Upper lobe of left lung (tissue), 6 donors: ENCODE data around the gene MYO1C. TPM values are rescaled to one million over a fixed set of nuclear protein-coding genes. Genes with fewer than 3 reads are reported as not detected.
"Not testable (repeated sequence)": the region's sequence is repeated elsewhere in the genome, so short reads cannot be mapped to it uniquely, and the experiment has no call there.

Experiments
- ATAC-seq, 2 donors: fragments of 200-7000 bp; cut with Tn5 transposase; one replicate each; pipeline ENCODE4 v1.9.1; 2022; ENCODE audit warnings: mild to moderate bottlenecking in 2 of 2, moderate library complexity in 2 of 2; ENCODE audit not compliant: low FRiP score in 2 of 2
- DNase-seq, 2 donors: peaks; one replicate each; pipeline ENCODE4 v3.0.0-alpha.2; 2019 to 2020
- H3K27ac ChIP-seq, 4 donors: fragments of 200-600 bp; sonication (generic); one replicate each; pipeline ENCODE4 v1.5.1; 2016 to 2019
- H3K27me3 ChIP-seq, 4 donors: fragments of 200-600 bp; sonication (generic); one replicate each; pipeline ENCODE4 v1.5.1; 2017 to 2019
- H3K36me3 ChIP-seq, 4 donors: fragments of 200-600 bp; sonication (generic); one replicate each; pipeline ENCODE4 v1.5.1; 2016 to 2019
- H3K4me1 ChIP-seq, 4 donors: fragments of 200-600 bp; sonication (generic); one replicate each; pipeline ENCODE4 v1.5.1; 2018 to 2019
- H3K4me3 ChIP-seq, 4 donors: fragments of 200-600 bp; sonication (generic); one replicate each; pipeline ENCODE4 v1.5.1; 2017 to 2019; ENCODE audit warnings: mild to moderate bottlenecking in 2 of 4, moderate library complexity in 1 of 4
- H3K9me3 ChIP-seq, 4 donors: fragments of 200-600 bp; sonication (generic); one replicate each; pipeline ENCODE4 v1.5.1; 2018 to 2019
- EP300 ChIP-seq, 4 donors: sonication (generic); formaldehyde crosslinking; IDR thresholded peaks; one replicate each; pipeline ENCODE4 v1.5.1; 2017; ENCODE audit warnings: antibody characterized with exemption in 4 of 4, control low read depth in 2 of 4
- POLR2A ChIP-seq, 4 donors: fragments of 450-650 bp; IDR thresholded peaks; one replicate each; pipeline ENCODE4 v1.5.1; 2016 to 2017; ENCODE audit warnings: antibody characterized with exemption in 4 of 4, mild to moderate bottlenecking in 2 of 4
- POLR2AphosphoS5 ChIP-seq, 2 donors: sonication (generic); formaldehyde crosslinking; IDR thresholded peaks; one replicate each; pipeline ENCODE4 v1.5.1; 2017; ENCODE audit warnings: antibody characterized with exemption in 2 of 2
- WGBS, 2 donors: methylation state at CpG; one replicate each; pipeline ENCODE4 v1.1.5; 2017 to 2018; 5-methylcytosine and 5-hydroxymethylcytosine counted together
- total RNA-seq, 6 donors: library from RNA; depleted of rRNA in 4 of 6; stranded (reverse); fragments of >200 nt in 4 of 6; gene quantifications; one replicate each; pipeline versions ENCODE4 v1.1.0 to v1.2.1, GENCODE V29; 2016 to 2021
- TF ChIP-seq, protein P1 (sequence below), 6 experiments: fragments of 450-650 bp in 4 of 6; fragments of 200-600 bp in 2 of 6; sonication (generic) in 2 of 6; IDR thresholded peaks; one replicate each; pipeline ENCODE4 v1.5.1; 2016 to 2019; ENCODE audit warnings: antibody characterized with exemption in 6 of 6
- donor health status: DM: no; HTN: no; CAD: no; lungs with moderate emphysema.
- donor health status: DM: no; HTN: yes; CAD: no; lungs with severe emphysema.

MYO1C gene
- total RNA-seq, 6 donors from 2014 or later, result 186 to 358 (median 266) TPM

GRCh38 chr17:1460233-1460632, 32.3 kb downstream of the MYO1C start:
- peaks cover 0 to 24% (median 12%) of the 10 kb centered on the region in 4 donors for H3K36me3 ChIP-seq
- TF ChIP-seq POLR2AphosphoS5 (IDR thresholded peaks at IDR 0.05) (no peak), POLR2A (IDR thresholded peaks at IDR 0.05) (peak in 1 of 4 donors; percentile 26)
- no peak overlapping the region for H3K4me3 ChIP-seq
- no peaks in the 10 kb centered on the region for H3K9me3 ChIP-seq
- peaks cover 14 to 47% (median 38%) of the 10 kb centered on the region in 4 donors for H3K4me1 ChIP-seq
- peak overlapping the region in 2 of 4 donors; percentile 8 to 64 for H3K27ac ChIP-seq
- ATAC-seq (peak in 1 of 2 donors; percentile 31), DNase-seq (peak in 1 of 2 donors; percentile 93)
- no peaks in the 10 kb centered on the region for H3K27me3 ChIP-seq
- 27 to 45% methylated on average over 5 to 6 of the region's 6 CpGs for WGBS, 2 donors

DNA sequence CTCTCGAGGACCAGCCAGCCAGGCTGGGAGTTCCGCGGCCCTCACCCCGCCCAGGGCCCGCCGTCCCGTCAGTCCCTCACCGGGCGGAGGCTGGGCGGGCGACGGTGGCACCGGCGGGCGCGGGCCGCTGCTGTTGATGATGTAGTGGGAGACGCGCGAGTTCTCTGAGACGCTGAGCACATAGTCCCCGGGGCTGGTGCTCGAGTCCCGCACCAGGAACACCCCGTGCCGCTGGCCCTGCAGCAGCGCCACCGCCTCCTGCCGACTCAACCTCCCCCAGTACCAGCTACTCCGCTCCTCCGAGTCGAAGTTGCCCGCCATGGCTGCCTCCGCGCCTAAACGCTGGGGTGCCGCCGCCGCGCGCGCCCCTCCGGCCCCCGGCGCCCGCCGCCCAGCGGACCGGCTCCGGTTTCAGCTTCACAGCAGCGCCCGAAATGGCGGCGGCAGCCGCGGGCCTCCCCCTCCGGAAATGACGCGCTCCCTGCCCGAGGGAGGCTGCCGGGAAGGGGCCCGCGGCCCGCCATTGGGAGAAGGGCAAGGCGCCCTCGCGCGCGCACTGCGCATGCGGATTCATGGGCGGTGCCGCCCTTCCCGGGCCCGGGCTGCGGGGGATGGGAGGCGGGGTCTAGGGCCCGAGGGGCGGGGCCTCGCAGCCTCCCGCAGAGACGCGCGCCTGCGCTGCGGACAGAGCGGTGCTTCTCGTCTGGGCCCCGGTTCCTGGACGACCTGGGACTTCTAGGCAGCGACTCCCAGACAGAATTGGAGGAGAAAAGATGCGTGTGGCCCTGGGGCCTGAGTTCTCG, 36.5 kb downstream of the MYO1C start, which contains the start of gene CRK:
TSS of gene CRK (minus strand) at position 436 of the 803 bp plus-strand sequence. CDS start at position 321, 115 bp downstream.
- Histone ChIP-seq H3K4me3 (peak within 1 kb of the TSS; percentile 82 to 98 (median 93)), H3K36me3 (peaks cover 0 to 10% (median 3%) of the 10 kb centered on the region in 4 donors), H3K27me3 (no peaks in the 10 kb centered on the region), H3K27ac (peak within 1 kb of the TSS; percentile 98 to 99 (median 99)), H3K9me3 (no peaks in the 10 kb centered on the region), H3K4me1 (peaks cover 30 to 63% (median 49%) of the 10 kb centered on the region in 4 donors)
- 0% methylated on average over 9 to 23 of the region's 93 CpGs for WGBS, 2 donors
- ATAC-seq (peak; percentile 97 to 98), DNase-seq (peak; percentile 97 to 100)
- TF ChIP-seq EP300 (IDR thresholded peaks at IDR 0.05) (peak in 2 of 4 donors; percentile 38 to 94), POLR2AphosphoS5 (IDR thresholded peaks at IDR 0.05) (peak; percentile 95 to 97), POLR2A (IDR thresholded peaks at IDR 0.05) (peak in 3 of 4 donors; percentile 89 to 98 (median 98))
- TF ChIP-seq, protein P1, sequence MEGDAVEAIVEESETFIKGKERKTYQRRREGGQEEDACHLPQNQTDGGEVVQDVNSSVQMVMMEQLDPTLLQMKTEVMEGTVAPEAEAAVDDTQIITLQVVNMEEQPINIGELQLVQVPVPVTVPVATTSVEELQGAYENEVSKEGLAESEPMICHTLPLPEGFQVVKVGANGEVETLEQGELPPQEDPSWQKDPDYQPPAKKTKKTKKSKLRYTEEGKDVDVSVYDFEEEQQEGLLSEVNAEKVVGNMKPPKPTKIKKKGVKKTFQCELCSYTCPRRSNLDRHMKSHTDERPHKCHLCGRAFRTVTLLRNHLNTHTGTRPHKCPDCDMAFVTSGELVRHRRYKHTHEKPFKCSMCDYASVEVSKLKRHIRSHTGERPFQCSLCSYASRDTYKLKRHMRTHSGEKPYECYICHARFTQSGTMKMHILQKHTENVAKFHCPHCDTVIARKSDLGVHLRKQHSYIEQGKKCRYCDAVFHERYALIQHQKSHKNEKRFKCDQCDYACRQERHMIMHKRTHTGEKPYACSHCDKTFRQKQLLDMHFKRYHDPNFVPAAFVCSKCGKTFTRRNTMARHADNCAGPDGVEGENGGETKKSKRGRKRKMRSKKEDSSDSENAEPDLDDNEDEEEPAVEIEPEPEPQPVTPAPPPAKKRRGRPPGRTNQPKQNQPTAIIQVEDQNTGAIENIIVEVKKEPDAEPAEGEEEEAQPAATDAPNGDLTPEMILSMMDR (IDR thresholded peaks at IDR 0.05), result peak in 4 of 6 experiments; percentile 5 to 34 (median 17)

GRCh38 chr17:1455291-1455796, 37.1 kb downstream of the MYO1C start:
- 0 to 1% methylated on average over 25 to 31 of the region's 31 CpGs for WGBS, 2 donors
- peaks cover 30 to 62% (median 46%) of the 10 kb centered on the region in 4 donors for H3K4me1 ChIP-seq
- ATAC-seq, result peak; percentile 70 to 75

GRCh38 chr17:1454541-1454940, 37.9 kb downstream of the MYO1C start:
- Histone ChIP-seq H3K27me3 (no peaks in the 10 kb centered on the region), H3K4me1 (peaks cover 33 to 63% (median 47%) of the 10 kb centered on the region in 4 donors), H3K27ac (peak overlapping the region; percentile 98 to 99 (median 99)), H3K36me3 (peaks cover 0 to 10% (median 3%) of the 10 kb centered on the region in 4 donors), H3K4me3 (peak overlapping the region; percentile 82 to 98 (median 93)), H3K9me3 (no peaks in the 10 kb centered on the region)
- TF ChIP-seq POLR2A (IDR thresholded peaks at IDR 0.05) (no peak), POLR2AphosphoS5 (IDR thresholded peaks at IDR 0.05) (no peak), EP300 (IDR thresholded peaks at IDR 0.05) (no peak)
- TF ChIP-seq, protein P1 (IDR thresholded peaks at IDR 0.05), result no peak
- DNase-seq (no peak), ATAC-seq (no peak)
- WGBS, 2 donors, result 45 to 57% methylated on average over 9 of the region's 9 CpGs

More at GRCh38 chr17:1455291-1455796, 37.1 kb downstream of the MYO1C start:
- peak overlapping the region; percentile 98 to 99 (median 99) for H3K27ac ChIP-seq
- H3K4me3 ChIP-seq, result peak overlapping the region; percentile 82 to 98 (median 93)
- no peaks in the 10 kb centered on the region for H3K9me3 ChIP-seq
- H3K36me3 ChIP-seq, result peaks cover 0 to 10% (median 3%) of the 10 kb centered on the region in 4 donors
- DNase-seq, result peak; percentile 73 to 91
- H3K27me3 ChIP-seq, result no peaks in the 10 kb centered on the region
- TF ChIP-seq, protein P1 (IDR thresholded peaks at IDR 0.05), result peak; percentile 55 to 86 (median 76)
- peak in 1 of 2 donors; percentile 11 for TF ChIP-seq POLR2AphosphoS5 (IDR thresholded peaks at IDR 0.05)
- no peak for TF ChIP-seq EP300 (IDR thresholded peaks at IDR 0.05)

- DNase-seq, H3K9me3 ChIP-seq, H3K27me3 ChIP-seq, ATAC-seq: not testable (repeated sequence)
- peaks cover 0 to 10% (median 3%) of the 10 kb centered on the region in 4 donors for H3K36me3 ChIP-seq
- 67 to 86% methylated on average over 11 of the region's 11 CpGs for WGBS, 2 donors
- H3K4me1 ChIP-seq, result peaks cover 38 to 72% (median 55%) of the 10 kb centered on the region in 4 donors
- peak overlapping the region in 1 of 4 donors; percentile 93 for H3K4me3 ChIP-seq
- H3K27ac ChIP-seq, result peak overlapping the region in 3 of 4 donors; percentile 26 to 99 (median 99)
These were observed 38.8 kb downstream of the MYO1C start for GRCh38 chr17:1453694-1454093.
